PFSK-1 (cell line): Measurements from ENCODE around the gene PXT1.

ENCODE experiments used
- FOXP2 ChIP-seq: optimal IDR thresholded peaks from 2 replicates; pipeline ENCODE3; 2011; ENCODE audit warnings: borderline replicate concordance, control low read depth, inconsistent platforms; ENCODE audit not compliant: insufficient read depth; ENCODE audit errors: extremely low read length, extremely low read depth
- POLR2AphosphoS5 ChIP-seq: IDR thresholded peaks from 2 replicates; pipeline ENCODE4 v1.6.1; 2012; ENCODE audit warnings: low read depth, mild to moderate bottlenecking, control low read depth, low read length, moderate library complexity
- REST ChIP-seq, 2 experiments: IDR thresholded peaks; 2 replicates each; pipeline versions ENCODE4 v1.6.1 to v1.8.0; 2011 to 2012; ENCODE audit warnings: low read depth in 2 of 2, low read length in 2 of 2, control low read depth in 1 of 2, inconsistent platforms in 1 of 2, mild to moderate bottlenecking in 1 of 2, moderate library complexity in 1 of 2; ENCODE audit not compliant: insufficient read depth in 1 of 2
- SIN3A ChIP-seq: IDR thresholded peaks from 2 replicates; pipeline ENCODE4 v1.6.1; 2012; ENCODE audit warnings: mild to moderate bottlenecking, low read length, moderate library complexity, borderline replicate concordance; ENCODE audit not compliant: insufficient read depth
- TAF1 ChIP-seq: IDR thresholded peaks from 2 replicates; pipeline ENCODE4 v1.6.1; 2012; ENCODE audit warnings: low read length, control low read depth, borderline replicate concordance; ENCODE audit not compliant: insufficient read depth

GRCh38 chr6:36469148-36469661 is 26.6 kb upstream of the PXT1 start:
- TF ChIP-seq TAF1: no peak
- TF ChIP-seq POLR2AphosphoS5: no peak
- no peak for TF ChIP-seq SIN3A
- TF ChIP-seq REST (IDR thresholded peaks at IDR 0.05; ENCODE audit: insufficient read depth in 1 of 2, low read depth in 2 of 2, low read length in 2 of 2): no peak
- no peak for TF ChIP-seq FOXP2
